HepG2 (cell line): ENCODE results near the gene SLA2. TPM values are rescaled to one million over a fixed set of nuclear protein-coding genes. Genes with fewer than 3 reads are reported as not detected.

ENCODE experiments used
- ARNTL ChIP-seq: sonication (generic); formaldehyde crosslinking; IDR thresholded peaks from 2 replicates; pipeline ENCODE4 v1.4.0; 2020; ENCODE audit warnings: mild to moderate bottlenecking, missing genetic modification reagents
- CREB3 ChIP-seq: sonication (generic); formaldehyde crosslinking; IDR thresholded peaks from 2 replicates; pipeline ENCODE4 v1.5.0; 2020; ENCODE audit warnings: missing genetic modification reagents
- GMEB1 ChIP-seq: sonication (generic); formaldehyde crosslinking; IDR thresholded peaks from 2 replicates; pipeline ENCODE4 v1.5.1; 2020; ENCODE audit warnings: missing genetic modification reagents, mild to moderate bottlenecking, borderline replicate concordance
- GPN1 ChIP-seq: sonication (generic); formaldehyde crosslinking; IDR thresholded peaks from 2 replicates; pipeline ENCODE4 v1.5.1; 2020; ENCODE audit warnings: missing genetic modification reagents, borderline replicate concordance
- HDAC6 ChIP-seq: fragments of 200-600 bp; sonication (generic); IDR thresholded peaks from 2 replicates; pipeline ENCODE4 v1.7.0; 2017; ENCODE audit warnings: mild to moderate bottlenecking, antibody characterized with exemption, low read length, low read depth
- KLF9 ChIP-seq: IDR thresholded peaks from 2 replicates; pipeline ENCODE4 v1.6.1; 2016; ENCODE audit warnings: low read depth
- MAFF ChIP-seq: IDR thresholded peaks from 2 replicates; pipeline ENCODE4 v1.6.1; 2011; ENCODE audit warnings: low read depth, low read length, improper control_type of control experiment
- MBD4 ChIP-seq: IDR thresholded peaks from 2 replicates; pipeline ENCODE4 v1.6.1; 2012; ENCODE audit warnings: low read length, inconsistent platforms, borderline replicate concordance
- MBNL3 ChIP-seq: fragments of 250-450 bp; sonication (Bioruptor Pico); conservative IDR thresholded peaks from 2 replicates; pipeline ENCODE4 v1.8.0; 2022; ENCODE audit warnings: mild to moderate bottlenecking, inconsistent platforms
- MIXL1 ChIP-seq: IDR thresholded peaks from 2 replicates; pipeline ENCODE4 v1.6.1; 2016
- PAX8 ChIP-seq: sonication (generic); formaldehyde crosslinking; IDR thresholded peaks from 2 replicates; pipeline ENCODE4 v1.8.0; 2022; ENCODE audit warnings: mild to moderate bottlenecking, missing genetic modification reagents, borderline replicate concordance
- REST ChIP-seq, 2 experiments: IDR thresholded peaks; 2 replicates each; pipeline ENCODE4 v1.6.1; 2011 to 2012; ENCODE audit warnings: low read length in 2 of 2, borderline replicate concordance in 1 of 2, low read depth in 1 of 2, mild to moderate bottlenecking in 1 of 2, moderate library complexity in 1 of 2
- SETDB1 ChIP-seq: sonication (generic); formaldehyde crosslinking; IDR thresholded peaks from 2 replicates; pipeline ENCODE4 v1.5.1; 2020; ENCODE audit warnings: missing genetic modification reagents, mild to moderate bottlenecking, borderline replicate concordance
- ZNF251 ChIP-seq: sonication (generic); formaldehyde crosslinking; IDR thresholded peaks from 2 replicates; pipeline ENCODE4 v1.9.0; 2021; ENCODE audit warnings: mild to moderate bottlenecking, missing genetic modification reagents
- ZNF292 ChIP-seq: sonication (generic); formaldehyde crosslinking; IDR thresholded peaks from 2 replicates; pipeline ENCODE4 v1.8.1; 2022; ENCODE audit warnings: mild to moderate bottlenecking, low read depth, missing genetic modification reagents, borderline replicate concordance
- ZNF337 ChIP-seq: sonication (generic); formaldehyde crosslinking; IDR thresholded peaks from 2 replicates; pipeline ENCODE4 v1.5.1; 2020; ENCODE audit warnings: missing genetic modification reagents, low read depth, mild to moderate bottlenecking, borderline replicate concordance
- ZNF343 ChIP-seq: sonication (generic); formaldehyde crosslinking; IDR thresholded peaks from 2 replicates; pipeline ENCODE4 v1.4.0; 2020; ENCODE audit warnings: mild to moderate bottlenecking, missing genetic modification reagents
- ZNF704 ChIP-seq: sonication (generic); formaldehyde crosslinking; IDR thresholded peaks from 2 replicates; pipeline ENCODE4 v1.8.1; 2023; ENCODE audit warnings: mild to moderate bottlenecking, inconsistent platforms, moderate library complexity, missing genetic modification reagents, borderline replicate concordance
- ZNF784 ChIP-seq: sonication (generic); formaldehyde crosslinking; IDR thresholded peaks from 2 replicates; pipeline ENCODE4 v1.5.1; 2020; ENCODE audit warnings: missing genetic modification reagents, mild to moderate bottlenecking, borderline replicate concordance
- ZSCAN31 ChIP-seq: sonication (generic); formaldehyde crosslinking; IDR thresholded peaks from 2 replicates; pipeline ENCODE4 v1.5.0; 2020; ENCODE audit warnings: low read depth, mild to moderate bottlenecking, missing genetic modification reagents
- polyA plus RNA-seq, 8 experiments: library from polyadenylated mRNA; depleted of rRNA in 3 of 8; stranded (reverse) in 7 of 8; unstranded in 1 of 8; fragments of >200 nt; fragmentation: Illumina TruSeq in 4 of 8; extraction: Trizol in 4 of 8; gene quantifications; 2 replicates each; pipeline versions ENCODE4 v1.2.1 to v1.2.3, GENCODE V29; 2011 to 2016; ENCODE audit warnings: low read depth in 4 of 8, missing spikeins in 1 of 8, mixed read lengths in 1 of 8; ENCODE audit not compliant: insufficient read depth in 1 of 8
- total RNA-seq, 5 experiments: library from RNA; depleted of rRNA; stranded (reverse); fragments of >200 nt; fragmentation: Illumina TruSeq; extraction: Trizol; gene quantifications; 2 replicates each; pipeline ENCODE4 v1.2.3, GENCODE V29; 2016; ENCODE audit warnings: low read depth in 1 of 5

The SLA2 gene
- total and polyA plus RNA-seq, 2 of the 13 experiments (the other 11 are each of a cell fraction or from before 2014, with no cell fraction given): 1.6 to 3.6 TPM

GRCh38 chr20:36573103-36573797, 72.7 kb downstream of the SLA2 start, which contains the start of gene TGIF2 (continued):
- peak in 1 of 2 experiments; percentile 58; a peak in 3 of 4 replicates for TF ChIP-seq REST (IDR thresholded peaks at IDR 0.05; ENCODE audit: borderline replicate concordance in 1 of 2, low read depth in 1 of 2, low read length in 2 of 2)
- peak; percentile 96 for TF ChIP-seq ZNF784
- no peak for TF ChIP-seq SETDB1 (CRISPR knock-in tag)
- TF ChIP-seq CREB3: no peak
- no peak for TF ChIP-seq MBD4
- TF ChIP-seq MIXL1 (CRISPR knock-in tag): 0 out of 2 replicates have a peak, but pooled peaks have one; percentile 34
- TF ChIP-seq ZNF292: 0 out of 2 replicates have a peak, but pooled peaks have one; percentile 28
- peak; percentile 45; the same call in 1 of the 2 replicates for TF ChIP-seq KLF9 (CRISPR knock-in tag)
- no peak for TF ChIP-seq ZSCAN31
- peak; percentile 57; the same call in 1 of the 2 replicates for TF ChIP-seq ZNF704 (CRISPR knock-in tag)
- no peak for TF ChIP-seq MAFF
- TF ChIP-seq ZNF251 (CRISPR knock-in tag): 0 out of 2 replicates have a peak, but pooled peaks have one; percentile 33
- no peak for TF ChIP-seq ZNF337
- no peak; the same call in 1 of the 2 replicates for TF ChIP-seq ZNF343 (CRISPR knock-in tag)
- TF ChIP-seq GMEB1: peak; percentile 82
- TF ChIP-seq MBNL3 (CRISPR knock-in tag): no peak
- no peak for TF ChIP-seq PAX8
- peak; percentile 53; the same call in 1 of the 2 replicates for TF ChIP-seq GPN1 (CRISPR knock-in tag)
- TF ChIP-seq ARNTL (CRISPR knock-in tag): no peak
- TF ChIP-seq HDAC6: no peak
